Measurements from ENCODE around the gene FAM136A.

GRCh38 chr2:70321370-70321769 is 19.5 kb upstream of the FAM136A start:
- no peak for TF ChIP-seq ZNF232 (CRISPR knock-in tag; IDR thresholded peaks at IDR 0.05; ENCODE audit: borderline replicate concordance)
- TF ChIP-seq CTCF (CRISPR knock-in tag; IDR thresholded peaks at IDR 0.05): no peak

Measured in HepG2 (cell line).